22Rv1 (cell line): ENCODE data around the gene ADRB1.

Experiments
- ZFX ChIP-seq: fragments of 450-650 bp; IDR thresholded peaks from 2 replicates; pipeline ENCODE4 v1.6.1; 2017; ENCODE audit warnings: antibody characterized with exemption, borderline replicate concordance
- TF ChIP-seq, protein P1 (sequence below): fragments of 450-650 bp; IDR thresholded peaks from 2 replicates; pipeline ENCODE4 v1.5.1; 2017; ENCODE audit warnings: mild to moderate bottlenecking

DNA sequence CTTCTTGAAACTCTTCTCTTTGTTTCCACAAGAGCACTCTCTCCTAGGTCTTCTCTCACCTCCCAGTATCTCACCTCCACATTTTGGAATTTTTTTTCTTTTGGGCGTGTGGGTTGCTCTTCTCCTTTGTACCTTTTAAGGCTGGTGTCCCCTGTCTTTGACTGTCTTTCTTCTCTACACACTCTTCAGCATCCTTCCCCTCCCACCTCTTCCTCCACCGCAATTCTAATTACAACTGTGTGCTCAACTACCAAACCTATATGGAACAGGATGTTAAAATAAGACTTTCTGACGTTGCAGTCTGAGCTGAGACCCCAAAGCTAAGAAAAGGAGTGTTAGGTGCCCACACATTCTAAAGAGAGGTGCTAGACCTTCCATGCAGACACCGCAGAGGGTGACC, 14.0 kb upstream of the ADRB1 start:
- TF ChIP-seq, protein P1, sequence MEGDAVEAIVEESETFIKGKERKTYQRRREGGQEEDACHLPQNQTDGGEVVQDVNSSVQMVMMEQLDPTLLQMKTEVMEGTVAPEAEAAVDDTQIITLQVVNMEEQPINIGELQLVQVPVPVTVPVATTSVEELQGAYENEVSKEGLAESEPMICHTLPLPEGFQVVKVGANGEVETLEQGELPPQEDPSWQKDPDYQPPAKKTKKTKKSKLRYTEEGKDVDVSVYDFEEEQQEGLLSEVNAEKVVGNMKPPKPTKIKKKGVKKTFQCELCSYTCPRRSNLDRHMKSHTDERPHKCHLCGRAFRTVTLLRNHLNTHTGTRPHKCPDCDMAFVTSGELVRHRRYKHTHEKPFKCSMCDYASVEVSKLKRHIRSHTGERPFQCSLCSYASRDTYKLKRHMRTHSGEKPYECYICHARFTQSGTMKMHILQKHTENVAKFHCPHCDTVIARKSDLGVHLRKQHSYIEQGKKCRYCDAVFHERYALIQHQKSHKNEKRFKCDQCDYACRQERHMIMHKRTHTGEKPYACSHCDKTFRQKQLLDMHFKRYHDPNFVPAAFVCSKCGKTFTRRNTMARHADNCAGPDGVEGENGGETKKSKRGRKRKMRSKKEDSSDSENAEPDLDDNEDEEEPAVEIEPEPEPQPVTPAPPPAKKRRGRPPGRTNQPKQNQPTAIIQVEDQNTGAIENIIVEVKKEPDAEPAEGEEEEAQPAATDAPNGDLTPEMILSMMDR: no peak
- no peak for TF ChIP-seq ZFX
